ENCODE measurements around the gene ITK. TPM values are rescaled to one million over a fixed set of nuclear protein-coding genes. Genes with fewer than 3 reads are reported as not detected.

ITK gene
- polyA plus RNA-seq, 2 of the 4 experiments (the other 2 are of a cell fraction), result not detected

- 42% methylated on average over 6 of the region's 6 CpGs for WGBS (ENCODE audit: missing lambda C conversion rate)
- Histone ChIP-seq H3K9me3 (no peaks in the 10 kb centered on the region), H3K4me2 (no peak overlapping the region), H3K27ac (no peak overlapping the region), H3K4me1 (no peaks in the 10 kb centered on the region), H3K4me3 (no peak overlapping the region)
- FAIRE-seq (no peak), ATAC-seq (no peak; a peak in 2 of 6 replicates), DNase-seq (ENCODE audit: low read depth in 1 of 2, low spot score in 1 of 2) (no peak)
- CTCF ChIA-PET, result interaction anchor here (0.6 to 2.0 kb wide), 4 partner anchors 11 to 1014 kb away, joined by 3 to 4 read pairs (median 4); no protein-coding TSS in a partner anchor
- POLR2A ChIA-PET, result no interaction called here
- no peak for TF ChIP-seq SMC3 (IDR thresholded peaks at IDR 0.05)
- no peak for TF ChIP-seq KDM5A (IDR thresholded peaks at IDR 0.05)
- no peak for TF ChIP-seq HOXB13 (CRISPR knock-in tag; IDR thresholded peaks at IDR 0.05; ENCODE audit: low read depth)
- TF ChIP-seq HOXA7 (CRISPR knock-in tag; IDR thresholded peaks at IDR 0.05), result no peak
- no peak for TF ChIP-seq MYC (IDR thresholded peaks at IDR 0.05; ENCODE audit: borderline replicate concordance, low read length)
- no peak for TF ChIP-seq NR3C1 (IDR thresholded peaks at IDR 0.05)
- no peak for TF ChIP-seq RFX5 (IDR thresholded peaks at IDR 0.05)
- TF ChIP-seq FOSB (CRISPR knock-in tag; IDR thresholded peaks at IDR 0.05), result no peak
- TF ChIP-seq RCOR1 (IDR thresholded peaks at IDR 0.05; ENCODE audit: low read depth, low read length), result no peak
- TF ChIP-seq RNF2 (IDR thresholded peaks at IDR 0.05; ENCODE audit: borderline replicate concordance, low read depth), result no peak
- no peak for TF ChIP-seq EP300 (IDR thresholded peaks at IDR 0.05)
These were observed 35.9 kb downstream of the ITK start for GRCh38 chr5:157216391-157217142.

DNA sequence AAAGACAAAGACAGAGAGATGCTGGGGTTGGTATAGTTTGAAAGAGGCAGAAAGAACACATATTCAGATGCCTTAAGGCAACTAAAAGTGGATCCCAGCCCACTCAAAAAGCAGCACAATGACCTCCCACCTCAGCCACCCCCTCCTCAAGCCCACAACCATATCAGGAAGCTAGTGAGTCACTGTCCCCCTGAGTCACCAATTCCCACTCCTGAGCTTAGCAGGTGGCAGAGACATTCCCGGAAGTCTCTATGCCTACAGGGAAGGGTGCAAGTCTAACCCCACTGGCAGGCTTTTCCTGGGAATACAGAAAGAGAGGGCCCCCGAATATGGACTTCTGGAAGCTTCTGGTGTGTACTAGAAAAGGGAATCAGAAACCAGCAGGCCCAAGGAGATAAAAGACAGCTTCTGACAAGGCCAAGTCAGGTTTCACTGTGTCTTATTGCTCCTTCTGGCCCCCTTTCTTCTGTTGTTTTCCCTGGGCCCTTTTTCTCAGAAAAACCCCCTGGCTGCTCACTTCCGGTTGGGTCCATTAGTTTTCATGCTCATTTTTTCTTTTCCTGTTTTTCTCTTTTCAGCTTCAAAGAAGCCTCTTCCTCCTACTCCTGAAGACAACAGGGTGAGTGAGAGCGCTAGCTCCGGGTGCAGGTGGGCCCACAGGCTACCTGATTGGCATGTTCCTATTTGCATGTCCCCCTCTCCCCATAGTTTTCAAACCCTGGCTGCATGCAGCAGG lies 36.8 kb downstream of the ITK start:
- no peak for TF ChIP-seq JUN (IDR thresholded peaks at IDR 0.05)
- no peak for TF ChIP-seq KDM5A (IDR thresholded peaks at IDR 0.05)
- TF ChIP-seq EP300 (IDR thresholded peaks at IDR 0.05), result no peak
- TF ChIP-seq RARB (CRISPR knock-in tag; IDR thresholded peaks at IDR 0.05), result no peak
- no peak for TF ChIP-seq HOXB13 (CRISPR knock-in tag; IDR thresholded peaks at IDR 0.05; ENCODE audit: low read depth)
- no peak for TF ChIP-seq E2F6 (IDR thresholded peaks at IDR 0.05; ENCODE audit: borderline replicate concordance, low read depth)
- TF ChIP-seq FOXS1 (CRISPR knock-in tag; IDR thresholded peaks at IDR 0.05), result no peak
- no peak for TF ChIP-seq HOXB5 (CRISPR knock-in tag; IDR thresholded peaks at IDR 0.05)
- TF ChIP-seq RFX5 (IDR thresholded peaks at IDR 0.05), result no peak
- TF ChIP-seq HMGXB4 (CRISPR knock-in tag; IDR thresholded peaks at IDR 0.05; ENCODE audit: borderline replicate concordance), result no peak
- no peak for TF ChIP-seq KDM1A (IDR thresholded peaks at IDR 0.05; ENCODE audit: low read depth)
- no peak for TF ChIP-seq HOXA7 (CRISPR knock-in tag; IDR thresholded peaks at IDR 0.05)
- no peak for TF ChIP-seq BHLHE40 (IDR thresholded peaks at IDR 0.05; ENCODE audit: low read depth, low read length)
- H3K4me3 ChIP-seq, result no peak overlapping the region
- ChIA-PET POLR2A (no interaction called here), CTCF (interaction anchor here (1.1 to 2.0 kb wide), 3 partner anchors 10 to 68 kb away, joined by 3 to 4 read pairs (median 4); no protein-coding TSS in a partner anchor)
- DNase-seq (ENCODE audit: low read depth in 1 of 2, low spot score in 1 of 2), result no peak
- H3K4me2 ChIP-seq, result no peak overlapping the region
- no peaks in the 10 kb centered on the region for H3K9me3 ChIP-seq
- no peak for FAIRE-seq
- no peak for ATAC-seq
- H3K27ac ChIP-seq, result no peak overlapping the region
- no peaks in the 10 kb centered on the region for H3K4me1 ChIP-seq
- 48% methylated on average over 5 of the region's 5 CpGs for WGBS (ENCODE audit: missing lambda C conversion rate)

All from A549 (cell line).